Mesothelial cell of epicardium (in vitro differentiated cells): ENCODE results near the gene UCKL1. TPM values are rescaled to one million over a fixed set of nuclear protein-coding genes. Genes with fewer than 3 reads are reported as not detected.

ENCODE experiments used
- DNase-seq, 2 experiments: peaks; one replicate each; pipeline ENCODE4 v3.0.0; 2021; ENCODE audit warnings: low spot score in 2 of 2; ENCODE audit not compliant: unreplicated experiment in 2 of 2
- H3K27ac Mint-ChIP-seq: 2 replicates; pipeline ENCODE4 v1.8.0; 2021; ENCODE audit warnings: mixed read lengths
- H3K27me3 Mint-ChIP-seq: 2 replicates; pipeline ENCODE4 v1.8.0; 2021; ENCODE audit warnings: low read depth, mixed read lengths
- H3K36me3 Mint-ChIP-seq: 2 replicates; pipeline ENCODE4 v1.8.0; 2021; ENCODE audit warnings: mixed read lengths
- H3K4me1 Mint-ChIP-seq: 2 replicates; pipeline ENCODE4 v1.8.0; 2021; ENCODE audit warnings: mixed read lengths
- H3K4me3 Mint-ChIP-seq: 2 replicates; pipeline ENCODE4 v1.8.0; 2021; ENCODE audit warnings: mild to moderate bottlenecking, moderate library complexity, mixed read lengths
- H3K9me3 Mint-ChIP-seq: 2 replicates; pipeline ENCODE4 v1.8.0; 2021; ENCODE audit warnings: mixed read lengths
- total RNA-seq: library from RNA; stranded (reverse); gene quantifications from 3 replicates; pipeline ENCODE4 v1.2.1, GENCODE V29; 2021
- TF ChIP-seq, protein P1 (sequence below): fragments of 200-600 bp; sonication (generic); IDR thresholded peaks from one replicate; pipeline ENCODE4 v1.5.0; 2021; ENCODE audit warnings: antibody characterized with exemption; ENCODE audit not compliant: unreplicated experiment

The UCKL1 gene
- total RNA-seq, 1 donor from 2014 or later = 60.0 TPM

DNA sequence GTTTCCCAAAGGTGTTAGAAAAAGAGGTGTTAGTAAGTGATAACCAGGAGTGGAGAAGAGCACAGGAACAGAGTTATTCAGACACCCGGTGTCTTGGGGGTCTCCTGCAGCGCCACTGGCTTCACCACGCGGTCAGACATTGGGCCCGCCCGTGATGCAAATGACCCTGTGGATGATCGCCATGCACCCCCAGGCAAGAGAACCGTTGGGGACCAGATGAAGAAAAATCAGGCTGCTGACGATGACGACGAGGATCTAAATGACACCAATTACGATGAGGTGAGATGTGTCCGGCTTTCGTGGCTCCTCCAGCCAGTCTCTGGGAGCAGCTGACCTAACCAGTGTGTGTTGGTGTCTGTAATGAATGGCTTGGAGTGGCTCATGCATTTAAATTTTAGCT, 26.7 kb upstream of the UCKL1 start:
- peak overlapping the region; percentile 47 for H3K4me3 Mint-ChIP-seq
- H3K4me1 Mint-ChIP-seq = peaks cover 35% of the 10 kb centered on the region
- H3K36me3 Mint-ChIP-seq = peaks cover 21% of the 10 kb centered on the region
- no peaks in the 10 kb centered on the region for H3K9me3 Mint-ChIP-seq
- H3K27me3 Mint-ChIP-seq = peaks cover 8% of the 10 kb centered on the region
- TF ChIP-seq, protein P1, sequence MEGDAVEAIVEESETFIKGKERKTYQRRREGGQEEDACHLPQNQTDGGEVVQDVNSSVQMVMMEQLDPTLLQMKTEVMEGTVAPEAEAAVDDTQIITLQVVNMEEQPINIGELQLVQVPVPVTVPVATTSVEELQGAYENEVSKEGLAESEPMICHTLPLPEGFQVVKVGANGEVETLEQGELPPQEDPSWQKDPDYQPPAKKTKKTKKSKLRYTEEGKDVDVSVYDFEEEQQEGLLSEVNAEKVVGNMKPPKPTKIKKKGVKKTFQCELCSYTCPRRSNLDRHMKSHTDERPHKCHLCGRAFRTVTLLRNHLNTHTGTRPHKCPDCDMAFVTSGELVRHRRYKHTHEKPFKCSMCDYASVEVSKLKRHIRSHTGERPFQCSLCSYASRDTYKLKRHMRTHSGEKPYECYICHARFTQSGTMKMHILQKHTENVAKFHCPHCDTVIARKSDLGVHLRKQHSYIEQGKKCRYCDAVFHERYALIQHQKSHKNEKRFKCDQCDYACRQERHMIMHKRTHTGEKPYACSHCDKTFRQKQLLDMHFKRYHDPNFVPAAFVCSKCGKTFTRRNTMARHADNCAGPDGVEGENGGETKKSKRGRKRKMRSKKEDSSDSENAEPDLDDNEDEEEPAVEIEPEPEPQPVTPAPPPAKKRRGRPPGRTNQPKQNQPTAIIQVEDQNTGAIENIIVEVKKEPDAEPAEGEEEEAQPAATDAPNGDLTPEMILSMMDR = no peak
- H3K27ac Mint-ChIP-seq = no peak overlapping the region
- no peak for DNase-seq

DNA sequence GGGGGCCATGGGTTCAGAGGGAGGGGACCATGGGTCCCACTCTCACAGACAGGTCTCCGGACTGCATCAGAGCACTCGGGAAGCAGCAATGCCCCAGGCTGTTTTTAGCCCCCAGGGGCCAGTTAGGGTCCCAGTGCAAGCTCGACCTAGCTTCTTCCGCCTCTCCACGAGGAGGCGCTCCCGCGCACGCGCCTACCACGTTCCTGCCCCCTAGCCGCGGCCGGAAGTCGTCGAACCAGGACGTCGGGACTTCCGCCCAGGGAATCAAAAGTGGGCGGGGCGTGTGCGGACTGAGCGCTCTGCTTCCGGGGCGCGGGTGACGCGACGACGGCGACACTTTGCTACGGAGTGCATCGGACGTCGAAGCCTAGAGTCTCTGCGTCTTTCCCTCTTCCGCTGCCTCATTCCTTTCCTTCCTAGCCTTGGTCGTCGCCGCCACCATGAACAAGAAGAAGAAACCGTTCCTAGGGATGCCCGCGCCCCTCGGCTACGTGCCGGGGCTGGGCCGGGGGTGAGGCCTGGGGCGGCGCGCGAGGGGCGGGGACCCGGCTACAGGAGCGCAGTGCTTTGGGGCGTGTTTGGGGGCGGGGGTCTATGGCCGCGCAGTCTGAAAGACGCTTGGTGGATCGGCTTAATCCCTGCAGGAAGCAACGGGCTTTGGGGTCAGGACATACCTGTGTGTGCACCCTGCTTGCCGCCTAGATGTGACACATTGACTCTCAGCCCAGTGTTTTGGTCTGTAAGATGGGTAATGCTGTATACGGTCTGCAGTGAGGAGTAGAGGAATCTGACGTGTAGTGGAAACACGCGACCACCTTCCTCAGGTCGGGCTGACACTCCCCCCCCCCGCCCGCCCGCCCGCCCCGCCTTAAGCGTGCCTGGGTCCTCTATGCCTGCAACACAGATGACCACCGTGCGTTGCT, 24.9 kb upstream of the UCKL1 start, which contains the start of gene PRPF6:
TSS of gene PRPF6 (plus strand) at position 327 of the 923 bp plus-strand sequence. CDS start at position 441, 114 bp downstream.
- TF ChIP-seq, protein P1 = peak; percentile 65
- Mint-ChIP-seq H3K4me1 (peaks cover 35% of the 10 kb centered on the region), H3K27ac (peak within 1 kb of the TSS; percentile 98), H3K27me3 (peaks cover 19% of the 10 kb centered on the region), H3K4me3 (peak within 1 kb of the TSS; percentile 95), H3K36me3 (peaks cover 17% of the 10 kb centered on the region), H3K9me3 (no peaks in the 10 kb centered on the region)
- peak; percentile 92 for DNase-seq

DNA sequence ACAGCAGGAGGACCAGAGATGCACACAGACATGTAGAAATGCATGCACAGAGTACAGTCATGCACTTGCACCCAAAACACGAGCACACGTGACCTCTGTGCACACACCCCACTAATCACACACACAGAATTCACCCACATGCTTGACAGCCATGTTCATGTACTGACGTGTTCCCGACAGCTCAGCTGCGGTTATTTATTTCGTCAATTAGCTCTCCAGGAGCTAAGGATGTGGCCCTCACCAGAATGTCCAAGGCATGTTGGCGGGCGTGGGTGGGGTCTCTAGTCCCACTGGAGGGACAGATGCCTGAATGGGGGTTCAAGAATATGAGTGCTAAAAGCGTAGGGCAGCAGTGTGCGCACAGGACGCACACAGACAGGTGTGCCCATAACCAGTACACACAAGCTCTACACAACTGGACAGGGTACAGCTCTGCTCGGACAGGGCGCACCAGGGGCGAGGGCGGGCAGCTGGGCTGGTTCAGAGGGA, 24.1 kb upstream of the UCKL1 start:
- Mint-ChIP-seq H3K27ac (peak overlapping the region; percentile 98), H3K9me3 (no peaks in the 10 kb centered on the region), H3K4me3 (peak overlapping the region; percentile 95), H3K36me3 (peaks cover 12% of the 10 kb centered on the region), H3K27me3 (peaks cover 19% of the 10 kb centered on the region), H3K4me1 (peaks cover 35% of the 10 kb centered on the region)
- TF ChIP-seq, protein P1 = no peak
- DNase-seq = no peak

DNA sequence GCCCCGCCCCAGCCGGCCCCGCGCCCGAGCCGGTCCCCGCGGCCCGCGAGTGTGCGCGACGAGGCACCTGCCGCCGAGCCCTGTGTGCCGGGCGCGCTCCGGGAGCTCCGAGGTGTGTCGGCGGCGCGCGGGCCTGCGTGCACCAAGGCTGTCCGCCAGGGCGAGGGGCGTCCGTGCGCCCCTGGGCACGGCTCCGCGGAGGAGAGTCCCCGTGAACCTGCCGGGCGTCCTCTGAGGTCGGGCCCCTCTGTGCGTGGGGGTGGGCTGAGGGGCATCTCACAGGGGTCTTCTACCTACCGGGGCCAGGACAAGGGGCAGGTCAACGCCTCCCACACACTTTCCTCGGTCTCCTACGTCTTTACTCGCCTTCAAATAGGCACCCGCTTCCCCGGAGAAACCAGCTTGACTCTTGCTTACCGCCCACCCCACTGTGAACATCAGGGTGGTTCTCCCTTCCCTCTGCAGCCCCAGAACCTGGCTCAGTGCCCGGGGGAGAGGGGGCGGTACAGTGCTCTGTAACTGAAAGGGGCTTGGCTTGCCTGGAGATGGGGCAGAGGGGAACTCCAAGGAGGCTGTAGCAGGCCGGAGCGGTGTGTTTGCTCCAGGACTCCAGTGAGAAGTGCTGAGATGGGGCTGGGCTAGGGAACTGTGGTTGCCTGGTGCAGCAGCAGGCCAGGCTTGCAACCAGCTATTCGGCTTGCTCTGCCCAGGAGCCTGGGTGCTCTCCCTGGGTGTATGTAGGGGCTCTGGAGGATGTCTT, 23.5 kb upstream of the UCKL1 start, which contains the start of gene SAMD10:
TSS of gene SAMD10 (minus strand) at position 86 of the 760 bp plus-strand sequence. CDS start 175 bp downstream, outside the sequence.
- Mint-ChIP-seq H3K36me3 (peaks cover 11% of the 10 kb centered on the region), H3K4me1 (peaks cover 35% of the 10 kb centered on the region), H3K4me3 (peak within 1 kb of the TSS; percentile 95), H3K9me3 (no peaks in the 10 kb centered on the region), H3K27me3 (peaks cover 19% of the 10 kb centered on the region), H3K27ac (peak within 1 kb of the TSS; percentile 98)
- TF ChIP-seq, protein P1 = no peak
- peak; percentile 72 to 86 for DNase-seq

DNA sequence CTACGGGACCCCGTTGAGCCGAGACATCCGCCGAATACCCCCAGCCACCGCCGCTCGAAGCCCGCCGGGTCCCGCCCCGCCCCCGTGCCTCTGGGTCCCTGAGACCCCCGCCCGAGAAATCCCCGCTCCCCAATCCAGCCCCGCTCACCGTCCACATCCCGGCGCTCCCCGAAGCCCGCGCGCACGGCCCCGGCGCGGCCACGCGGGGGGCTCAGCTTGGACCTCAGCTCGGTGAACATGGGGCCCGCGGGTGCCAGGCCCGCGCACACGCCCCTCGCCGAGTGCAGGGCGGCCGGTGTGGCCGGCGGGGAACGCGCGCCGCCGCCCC, 23.0 kb upstream of the UCKL1 start:
- Mint-ChIP-seq H3K4me1 (peaks cover 35% of the 10 kb centered on the region), H3K27me3 (peaks cover 19% of the 10 kb centered on the region), H3K4me3 (peak overlapping the region; percentile 75), H3K27ac (no peak overlapping the region), H3K36me3 (peaks cover 6% of the 10 kb centered on the region), H3K9me3 (no peaks in the 10 kb centered on the region)
- TF ChIP-seq, protein P1 = no peak
- no peak for DNase-seq
